ENCODE results near the gene GPC4. TPM values are rescaled to one million over a fixed set of nuclear protein-coding genes. Genes with fewer than 3 reads are reported as not detected.

Gene GPC4
- total and polyA plus RNA-seq, 4 donors: 19.5 to 60.4 (median 29.1) TPM

DNA sequence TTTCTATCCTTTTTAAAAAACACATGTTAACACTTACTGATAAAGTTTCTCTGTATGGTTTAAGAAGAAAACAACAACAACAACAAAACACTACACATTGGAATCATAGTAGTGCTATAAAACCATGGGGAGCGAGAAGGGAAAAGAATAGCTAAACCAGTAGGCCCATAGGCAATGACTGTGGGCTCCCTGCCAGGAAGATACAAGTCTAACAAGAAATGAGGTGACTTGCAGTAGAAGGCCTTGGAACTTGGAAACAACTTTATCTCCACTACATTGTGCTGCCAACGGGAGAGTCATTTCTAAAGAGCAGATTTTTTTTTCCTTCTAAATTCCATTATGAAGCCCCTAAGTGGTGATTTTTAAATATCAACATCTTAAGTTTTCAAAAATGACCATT lies 78.0 kb downstream of the GPC4 start:
- no peak overlapping the region for H3K27ac ChIP-seq (ENCODE audit: low read depth in 1 of 2, low read length in 1 of 2)
- peaks cover 0 to 32% (median 7%) of the 10 kb centered on the region in 3 donors for H3K27me3 ChIP-seq (ENCODE audit: control insufficient read depth in 3 of 3, insufficient read depth in 3 of 3, low read length in 2 of 3)
- TF ChIP-seq, protein P1, sequence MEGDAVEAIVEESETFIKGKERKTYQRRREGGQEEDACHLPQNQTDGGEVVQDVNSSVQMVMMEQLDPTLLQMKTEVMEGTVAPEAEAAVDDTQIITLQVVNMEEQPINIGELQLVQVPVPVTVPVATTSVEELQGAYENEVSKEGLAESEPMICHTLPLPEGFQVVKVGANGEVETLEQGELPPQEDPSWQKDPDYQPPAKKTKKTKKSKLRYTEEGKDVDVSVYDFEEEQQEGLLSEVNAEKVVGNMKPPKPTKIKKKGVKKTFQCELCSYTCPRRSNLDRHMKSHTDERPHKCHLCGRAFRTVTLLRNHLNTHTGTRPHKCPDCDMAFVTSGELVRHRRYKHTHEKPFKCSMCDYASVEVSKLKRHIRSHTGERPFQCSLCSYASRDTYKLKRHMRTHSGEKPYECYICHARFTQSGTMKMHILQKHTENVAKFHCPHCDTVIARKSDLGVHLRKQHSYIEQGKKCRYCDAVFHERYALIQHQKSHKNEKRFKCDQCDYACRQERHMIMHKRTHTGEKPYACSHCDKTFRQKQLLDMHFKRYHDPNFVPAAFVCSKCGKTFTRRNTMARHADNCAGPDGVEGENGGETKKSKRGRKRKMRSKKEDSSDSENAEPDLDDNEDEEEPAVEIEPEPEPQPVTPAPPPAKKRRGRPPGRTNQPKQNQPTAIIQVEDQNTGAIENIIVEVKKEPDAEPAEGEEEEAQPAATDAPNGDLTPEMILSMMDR (IDR thresholded peaks at IDR 0.05; ENCODE audit: control extremely low read depth, extremely low read depth): no peak
- ATAC-seq (ENCODE audit: insufficient read depth, low FRiP score) (no peak), DNase-seq (peak; percentile 49 to 83 (median 82))
- 61 to 70% methylated on average over 2 of the region's 2 CpGs for WGBS, 2 donors
- no peaks in the 10 kb centered on the region for H3K9me3 ChIP-seq (ENCODE audit: control insufficient read depth in 4 of 4, insufficient read depth in 3 of 4, low read length in 3 of 4)
- no peak overlapping the region for H3K4me3 ChIP-seq
- H3K4me1 ChIP-seq (ENCODE audit: control insufficient read depth in 5 of 5, insufficient read depth in 5 of 5, low read length in 5 of 5): no peaks in the 10 kb centered on the region
- peaks cover 0 to 3% (median 0%) of the 10 kb centered on the region in 4 donors for H3K36me3 ChIP-seq (ENCODE audit: control insufficient read depth in 4 of 4, insufficient read depth in 4 of 4, low read length in 4 of 4)
- H3K9ac ChIP-seq (ENCODE audit: insufficient read depth in 1 of 2, low read length in 2 of 2): no peak overlapping the region

DNA sequence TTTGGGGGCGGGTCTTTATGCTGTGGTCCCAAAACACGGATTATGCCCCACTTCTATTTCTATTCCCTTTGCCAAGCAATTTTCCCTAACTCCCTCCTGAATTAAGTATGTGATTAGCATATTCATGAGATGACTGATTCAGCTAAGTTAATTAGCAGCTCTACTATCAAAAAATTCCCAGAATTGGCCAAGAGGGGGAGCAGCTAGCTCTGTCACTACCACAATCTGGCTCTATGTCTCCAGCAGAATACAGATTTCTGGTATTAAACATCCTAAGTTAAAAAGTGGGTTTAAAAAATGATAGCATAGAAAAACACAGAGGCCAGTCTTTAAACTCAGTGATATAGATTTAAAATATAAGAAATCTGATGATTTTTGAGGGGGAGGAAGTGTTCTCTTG lies 80.3 kb downstream of the GPC4 start:
- WGBS, 2 donors: 39 to 74% methylated on average over 2 of the region's 2 CpGs
- H3K27ac ChIP-seq (ENCODE audit: low read depth in 1 of 2, low read length in 1 of 2): no peak overlapping the region
- H3K9ac ChIP-seq (ENCODE audit: insufficient read depth in 1 of 2, low read length in 2 of 2): no peak overlapping the region
- no peaks in the 10 kb centered on the region for H3K9me3 ChIP-seq (ENCODE audit: control insufficient read depth in 4 of 4, insufficient read depth in 3 of 4, low read length in 3 of 4)
- no peak overlapping the region for H3K4me3 ChIP-seq
- no peaks in the 10 kb centered on the region for H3K4me1 ChIP-seq (ENCODE audit: control insufficient read depth in 5 of 5, insufficient read depth in 5 of 5, low read length in 5 of 5)
- ATAC-seq (ENCODE audit: insufficient read depth, low FRiP score): no peak
- TF ChIP-seq, protein P1 (IDR thresholded peaks at IDR 0.05; ENCODE audit: control extremely low read depth, extremely low read depth): peak; percentile 5
- H3K27me3 ChIP-seq (ENCODE audit: control insufficient read depth in 3 of 3, insufficient read depth in 3 of 3, low read length in 2 of 3): peaks cover 0 to 25% (median 12%) of the 10 kb centered on the region in 3 donors
- DNase-seq: peak; percentile 21 to 61 (median 61)
- H3K36me3 ChIP-seq (ENCODE audit: control insufficient read depth in 4 of 4, insufficient read depth in 4 of 4, low read length in 4 of 4): peaks cover 0 to 3% (median 0%) of the 10 kb centered on the region in 4 donors

DNA sequence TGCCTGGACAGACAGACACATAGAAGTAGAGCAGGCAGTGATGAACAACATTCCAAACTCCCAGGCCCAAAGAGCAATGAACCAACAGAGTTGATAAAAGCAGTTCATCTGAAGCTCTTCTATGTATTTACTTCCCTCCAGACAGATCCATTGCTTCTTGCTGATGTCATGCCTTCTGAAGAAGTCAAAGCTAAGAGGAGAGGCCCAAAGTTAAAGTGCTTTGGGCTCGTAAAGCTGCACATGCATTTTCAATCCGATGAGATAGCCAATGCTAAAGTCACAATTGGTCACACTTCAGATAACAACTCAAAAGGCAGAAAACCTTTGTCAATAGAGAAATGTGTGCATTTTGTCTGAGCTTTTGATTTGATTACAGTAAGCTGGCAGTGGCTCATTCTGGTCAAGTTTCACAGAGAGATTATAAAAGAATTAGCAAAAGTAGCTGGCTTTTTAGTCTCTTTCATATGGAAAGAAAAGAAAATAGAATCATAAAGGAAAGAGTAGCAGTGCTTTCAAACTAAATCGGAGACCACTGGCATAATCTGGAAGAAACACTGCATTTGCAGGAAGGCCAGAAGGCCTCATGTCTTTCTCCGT lies 82.0 kb downstream of the GPC4 start:
- Histone ChIP-seq H3K36me3 (ENCODE audit: control insufficient read depth in 4 of 4, insufficient read depth in 4 of 4, low read length in 4 of 4) (no peaks in the 10 kb centered on the region), H3K27ac (ENCODE audit: low read depth in 1 of 2, low read length in 1 of 2) (no peak overlapping the region), H3K9me3 (ENCODE audit: control insufficient read depth in 4 of 4, insufficient read depth in 3 of 4, low read length in 3 of 4) (no peaks in the 10 kb centered on the region), H3K27me3 (ENCODE audit: control insufficient read depth in 3 of 3, insufficient read depth in 3 of 3, low read length in 2 of 3) (peaks cover 0 to 19% (median 16%) of the 10 kb centered on the region in 3 donors), H3K4me3 (no peak overlapping the region), H3K4me1 (ENCODE audit: control insufficient read depth in 5 of 5, insufficient read depth in 5 of 5, low read length in 5 of 5) (no peaks in the 10 kb centered on the region), H3K9ac (ENCODE audit: insufficient read depth in 1 of 2, low read length in 2 of 2) (no peak overlapping the region)
- DNase-seq (no peak), ATAC-seq (ENCODE audit: insufficient read depth, low FRiP score) (no peak)
- WGBS, 2 donors: 77 to 87% methylated on average over 4 of the region's 4 CpGs
- TF ChIP-seq, protein P1 (IDR thresholded peaks at IDR 0.05; ENCODE audit: control extremely low read depth, extremely low read depth): no peak

DNA sequence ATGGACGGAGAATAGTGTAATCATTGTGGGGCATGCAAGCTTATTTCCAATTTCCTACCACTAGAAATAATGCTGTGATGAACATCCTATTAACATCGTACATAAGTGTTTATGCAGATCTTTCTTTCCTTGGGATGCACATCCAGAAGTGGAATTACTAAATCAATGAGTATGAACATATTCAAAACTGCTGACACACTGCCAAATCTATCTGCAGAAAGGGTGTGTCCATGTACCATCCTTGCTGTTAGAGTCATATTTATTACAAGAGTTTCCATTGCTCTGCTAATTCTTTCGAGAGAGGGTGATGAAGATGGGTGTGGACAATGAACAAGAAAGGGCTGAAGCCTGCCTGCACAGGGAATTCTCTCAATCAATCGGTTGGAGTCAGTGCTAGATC lies 82.6 kb downstream of the GPC4 start:
- no peak for DNase-seq
- Histone ChIP-seq H3K9me3 (ENCODE audit: control insufficient read depth in 4 of 4, insufficient read depth in 3 of 4, low read length in 3 of 4) (no peaks in the 10 kb centered on the region), H3K36me3 (ENCODE audit: control insufficient read depth in 4 of 4, insufficient read depth in 4 of 4, low read length in 4 of 4) (no peaks in the 10 kb centered on the region), H3K4me3 (no peak overlapping the region), H3K27me3 (ENCODE audit: control insufficient read depth in 3 of 3, insufficient read depth in 3 of 3, low read length in 2 of 3) (peaks cover 0 to 19% (median 18%) of the 10 kb centered on the region in 3 donors), H3K27ac (ENCODE audit: low read depth in 1 of 2, low read length in 1 of 2) (no peak overlapping the region), H3K9ac (ENCODE audit: insufficient read depth in 1 of 2, low read length in 2 of 2) (no peak overlapping the region), H3K4me1 (ENCODE audit: control insufficient read depth in 5 of 5, insufficient read depth in 5 of 5, low read length in 5 of 5) (no peaks in the 10 kb centered on the region)
- 71 to 95% methylated on average over 4 of the region's 4 CpGs for WGBS, 2 donors
- TF ChIP-seq, protein P1 (IDR thresholded peaks at IDR 0.05; ENCODE audit: control extremely low read depth, extremely low read depth): no peak
- ATAC-seq (ENCODE audit: insufficient read depth, low FRiP score): no peak
